ENCODE measurements around the gene GPR146.

Gene GPR146

DNA sequence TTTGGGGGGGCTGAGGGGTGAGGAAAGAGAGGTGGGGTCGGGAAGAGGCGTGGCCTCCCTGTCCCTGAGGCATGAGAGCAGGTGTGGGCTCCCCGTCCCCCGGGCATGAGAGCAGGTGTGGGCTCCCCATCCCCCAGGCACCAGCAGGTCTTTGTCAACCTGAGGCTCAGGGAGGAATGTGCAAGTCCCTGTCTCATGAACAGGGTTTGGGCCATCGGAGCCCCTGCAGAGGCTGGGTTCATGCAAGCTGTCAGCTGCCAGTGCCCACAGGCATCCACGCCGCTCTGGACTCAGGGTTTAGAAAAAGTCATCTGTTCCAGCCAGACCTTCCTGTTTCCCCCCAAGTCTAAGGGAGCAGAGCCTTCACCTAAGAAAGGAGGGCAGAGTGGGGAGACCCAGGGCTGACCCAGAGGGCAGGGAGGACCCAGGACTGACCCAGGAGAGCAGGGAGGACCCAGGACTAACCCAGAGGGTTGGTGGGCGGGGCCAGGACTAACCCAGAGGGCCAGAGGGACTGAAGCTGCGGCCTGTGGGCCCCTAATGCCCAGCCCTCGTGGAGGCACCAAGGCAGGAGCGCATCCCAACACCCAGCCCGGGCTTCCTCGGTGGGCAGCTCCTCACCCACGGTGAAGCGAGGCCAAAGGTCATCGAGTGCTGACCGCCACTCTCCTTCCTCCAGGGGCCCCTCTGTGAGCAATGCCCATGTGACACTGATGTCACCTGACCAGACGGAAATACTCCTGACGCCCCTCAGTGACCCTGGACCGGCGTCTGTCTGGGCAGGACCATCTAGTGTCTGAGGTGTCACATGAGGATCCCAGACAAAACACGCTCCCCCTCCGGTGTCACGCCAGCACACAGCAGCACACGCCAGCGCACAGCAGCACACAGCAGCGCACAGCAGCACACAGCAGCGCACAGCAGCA lies 28.9 kb upstream of the GPR146 start:
- no peaks in the 10 kb centered on the region for H3K4me1 ChIP-seq (ENCODE audit: control insufficient read depth, insufficient read depth, low read length)
- H3K36me3 ChIP-seq (ENCODE audit: control insufficient read depth, insufficient read depth, low read length), result no peaks in the 10 kb centered on the region
- no peak overlapping the region for H3K27ac ChIP-seq (ENCODE audit: low read depth, low read length)
- no peak overlapping the region for H3K4me3 ChIP-seq (ENCODE audit: low read length)
- no peaks in the 10 kb centered on the region for H3K27me3 ChIP-seq (ENCODE audit: control insufficient read depth, insufficient read depth, low read length)
- H3K9ac ChIP-seq (ENCODE audit: low read length), result no peak overlapping the region

DNA sequence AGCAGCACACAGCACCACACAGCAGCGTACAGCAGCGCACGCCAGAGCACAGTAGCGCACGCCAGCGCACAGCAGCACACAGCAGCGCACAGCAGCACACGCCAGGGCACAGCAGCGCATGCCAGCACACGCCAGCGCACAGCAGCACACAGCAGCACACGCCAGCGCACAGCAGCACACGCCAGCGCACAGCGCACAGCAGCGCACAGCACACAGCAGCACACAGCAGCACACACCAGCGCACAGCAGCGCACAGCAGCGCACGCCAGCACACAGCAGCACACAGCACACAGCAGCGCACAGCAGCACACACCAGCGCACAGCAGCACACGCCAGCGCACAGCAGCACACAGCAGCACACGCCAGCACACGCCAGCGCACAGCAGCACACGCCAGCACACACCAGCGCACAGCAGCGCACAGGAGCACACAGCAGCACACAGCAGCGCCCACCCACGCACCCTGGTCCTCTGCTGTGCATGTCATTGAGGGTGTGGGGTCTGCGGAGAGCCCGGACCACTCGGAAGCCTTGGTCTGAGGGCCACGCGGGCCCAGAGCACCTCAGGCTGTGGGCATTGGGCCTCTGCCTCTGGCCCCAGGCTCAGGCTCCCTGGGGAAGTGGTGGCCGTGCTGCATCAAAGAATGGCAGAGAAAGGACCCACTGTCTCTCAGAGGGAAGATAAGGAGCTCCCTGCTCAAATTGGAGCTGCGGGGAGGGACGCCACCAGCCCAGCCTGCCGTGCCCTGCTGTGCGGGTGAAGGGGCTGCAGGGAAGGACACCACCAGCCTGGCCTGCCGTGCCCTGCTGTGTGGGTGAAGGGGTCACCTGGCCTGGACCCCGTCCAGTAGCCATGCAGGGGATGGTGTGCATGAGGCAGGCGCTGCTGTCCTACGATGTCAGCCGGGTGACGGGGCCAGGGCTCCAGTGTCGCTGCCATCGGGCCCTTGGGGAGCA lies 27.5 kb upstream of the GPR146 start:
- Histone ChIP-seq H3K27ac (ENCODE audit: low read depth, low read length) (no peak overlapping the region), H3K4me3 (ENCODE audit: low read length) (no peak overlapping the region), H3K27me3 (ENCODE audit: control insufficient read depth, insufficient read depth, low read length) (no peaks in the 10 kb centered on the region), H3K9ac (ENCODE audit: low read length) (no peak overlapping the region), H3K4me1 (ENCODE audit: control insufficient read depth, insufficient read depth, low read length) (no peaks in the 10 kb centered on the region), H3K36me3 (ENCODE audit: control insufficient read depth, insufficient read depth, low read length) (no peaks in the 10 kb centered on the region)

GRCh38 chr7:1017586-1018333 lies 26.6 kb upstream of the GPR146 start:
- Histone ChIP-seq H3K36me3 (ENCODE audit: control insufficient read depth, insufficient read depth, low read length) (no peaks in the 10 kb centered on the region), H3K27me3 (ENCODE audit: control insufficient read depth, insufficient read depth, low read length) (no peaks in the 10 kb centered on the region), H3K27ac (ENCODE audit: low read depth, low read length) (no peak overlapping the region), H3K9ac (ENCODE audit: low read length) (no peak overlapping the region), H3K4me1 (ENCODE audit: control insufficient read depth, insufficient read depth, low read length) (no peaks in the 10 kb centered on the region), H3K4me3 (ENCODE audit: low read length) (no peak overlapping the region)

DNA sequence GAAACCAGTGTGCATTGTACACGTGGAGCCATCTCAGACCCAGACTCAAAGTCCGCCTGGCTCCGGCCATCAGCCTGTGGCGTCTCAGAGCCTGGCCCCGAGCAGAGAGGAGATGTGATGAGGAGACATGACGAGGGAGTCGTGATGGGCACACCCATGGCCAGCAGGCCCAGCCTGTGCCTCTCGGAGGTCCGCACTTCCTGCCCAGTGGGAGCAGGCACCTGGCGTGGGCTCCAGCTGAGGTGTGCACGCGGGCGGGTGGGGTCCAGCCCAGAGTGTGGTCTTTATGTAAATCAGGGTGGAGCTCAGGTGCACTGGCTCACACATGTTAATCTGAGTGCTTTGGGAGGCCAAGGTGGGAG lies 26.0 kb upstream of the GPR146 start:
- Histone ChIP-seq H3K4me3 (ENCODE audit: low read length) (no peak overlapping the region), H3K27me3 (ENCODE audit: control insufficient read depth, insufficient read depth, low read length) (no peaks in the 10 kb centered on the region), H3K4me1 (ENCODE audit: control insufficient read depth, insufficient read depth, low read length) (no peaks in the 10 kb centered on the region), H3K36me3 (ENCODE audit: control insufficient read depth, insufficient read depth, low read length) (no peaks in the 10 kb centered on the region), H3K9ac (ENCODE audit: low read length) (no peak overlapping the region), H3K27ac (ENCODE audit: low read depth, low read length) (no peak overlapping the region)

- Histone ChIP-seq H3K4me3 (ENCODE audit: low read length) (no peak overlapping the region), H3K27me3 (ENCODE audit: control insufficient read depth, insufficient read depth, low read length) (no peaks in the 10 kb centered on the region), H3K36me3 (ENCODE audit: control insufficient read depth, insufficient read depth, low read length) (no peaks in the 10 kb centered on the region), H3K9ac (ENCODE audit: low read length) (no peak overlapping the region), H3K27ac (ENCODE audit: low read depth, low read length) (no peak overlapping the region), H3K4me1 (ENCODE audit: control insufficient read depth, insufficient read depth, low read length) (no peaks in the 10 kb centered on the region)
These were observed 25.0 kb upstream of the GPR146 start for GRCh38 chr7:1019255-1019785.

- no peak overlapping the region for H3K9ac ChIP-seq (ENCODE audit: low read length)
- H3K27me3 ChIP-seq (ENCODE audit: control insufficient read depth, insufficient read depth, low read length), result no peaks in the 10 kb centered on the region
- H3K4me3 ChIP-seq (ENCODE audit: low read length), result no peak overlapping the region
- no peak overlapping the region for H3K27ac ChIP-seq (ENCODE audit: low read depth, low read length)
- no peaks in the 10 kb centered on the region for H3K36me3 ChIP-seq (ENCODE audit: control insufficient read depth, insufficient read depth, low read length)
- no peaks in the 10 kb centered on the region for H3K4me1 ChIP-seq (ENCODE audit: control insufficient read depth, insufficient read depth, low read length)
These were observed 24.3 kb upstream of the GPR146 start for GRCh38 chr7:1019789-1020610.

DNA sequence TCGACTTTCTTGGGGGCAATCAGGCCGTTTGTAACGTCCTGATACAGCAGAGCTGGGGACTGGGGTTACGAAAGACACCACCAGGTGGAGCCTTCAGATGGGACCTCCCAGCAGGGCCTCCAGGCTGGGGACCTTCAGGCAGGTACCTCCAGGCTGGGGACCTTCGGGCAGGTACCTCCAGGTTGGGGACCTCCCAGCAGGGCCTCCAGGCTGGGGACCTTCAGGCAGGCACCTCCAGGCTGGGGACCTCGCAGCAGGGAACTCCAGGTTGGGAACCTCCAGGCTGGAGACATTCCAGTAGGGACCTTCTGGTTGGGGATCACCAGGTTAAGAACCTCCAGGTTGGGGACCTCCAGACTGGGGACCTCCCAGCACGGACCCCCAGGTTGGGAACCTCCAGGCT lies 23.5 kb upstream of the GPR146 start:
- no peak overlapping the region for H3K9ac ChIP-seq (ENCODE audit: low read length)
- no peaks in the 10 kb centered on the region for H3K4me1 ChIP-seq (ENCODE audit: control insufficient read depth, insufficient read depth, low read length)
- no peaks in the 10 kb centered on the region for H3K36me3 ChIP-seq (ENCODE audit: control insufficient read depth, insufficient read depth, low read length)
- H3K27ac ChIP-seq (ENCODE audit: low read depth, low read length), result no peak overlapping the region
- no peak overlapping the region for H3K4me3 ChIP-seq (ENCODE audit: low read length)
- no peaks in the 10 kb centered on the region for H3K27me3 ChIP-seq (ENCODE audit: control insufficient read depth, insufficient read depth, low read length)

DNA sequence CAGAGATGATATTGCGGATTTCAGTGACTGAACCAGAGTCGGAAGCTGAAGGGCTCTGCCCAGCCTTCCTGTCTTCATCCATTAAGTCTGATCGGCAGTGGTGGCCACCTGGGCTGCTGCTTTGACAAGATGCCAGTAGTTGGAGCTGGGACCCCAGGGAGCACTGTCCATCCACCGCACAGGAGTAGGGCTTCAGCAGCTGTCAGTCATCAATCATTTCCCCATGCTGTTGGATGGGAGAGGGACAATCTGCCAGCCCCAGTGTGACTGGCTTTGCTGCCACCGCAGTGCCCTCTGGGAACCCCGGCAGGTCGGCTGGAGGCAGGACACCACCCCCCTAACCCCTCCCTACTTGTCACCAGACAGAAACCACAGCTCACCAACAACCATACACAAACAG lies 23.0 kb upstream of the GPR146 start:
- Histone ChIP-seq H3K27ac (ENCODE audit: low read depth, low read length) (no peak overlapping the region), H3K9ac (ENCODE audit: low read length) (no peak overlapping the region), H3K36me3 (ENCODE audit: control insufficient read depth, insufficient read depth, low read length) (no peaks in the 10 kb centered on the region), H3K27me3 (ENCODE audit: control insufficient read depth, insufficient read depth, low read length) (no peaks in the 10 kb centered on the region), H3K4me3 (ENCODE audit: low read length) (no peak overlapping the region), H3K4me1 (ENCODE audit: control insufficient read depth, insufficient read depth, low read length) (no peaks in the 10 kb centered on the region)

DNA sequence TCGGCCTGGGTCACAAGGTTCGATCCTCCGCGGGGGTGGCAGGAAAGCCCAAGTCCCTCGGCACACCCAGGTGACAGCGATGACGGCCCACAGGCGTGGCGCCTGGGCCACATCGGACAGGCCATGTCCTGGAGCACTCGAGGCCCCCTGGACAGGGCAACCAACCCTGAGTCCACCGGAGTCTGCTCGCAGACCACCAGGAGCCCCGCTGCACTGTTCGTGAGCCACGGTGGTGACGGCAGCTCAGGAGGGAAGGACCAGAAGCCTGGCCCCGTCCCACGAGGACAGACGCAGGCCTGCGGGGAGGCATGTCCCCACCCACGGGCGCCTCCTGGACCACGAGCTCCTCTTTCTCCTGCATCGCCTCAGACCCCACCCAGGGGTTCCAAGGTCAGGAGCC lies 22.4 kb upstream of the GPR146 start:
- no peak overlapping the region for H3K4me3 ChIP-seq (ENCODE audit: low read length)
- no peak overlapping the region for H3K27ac ChIP-seq (ENCODE audit: low read depth, low read length)
- H3K27me3 ChIP-seq (ENCODE audit: control insufficient read depth, insufficient read depth, low read length), result no peaks in the 10 kb centered on the region
- no peak overlapping the region for H3K9ac ChIP-seq (ENCODE audit: low read length)
- peaks cover 5% of the 10 kb centered on the region for H3K4me1 ChIP-seq (ENCODE audit: control insufficient read depth, insufficient read depth, low read length)
- H3K36me3 ChIP-seq (ENCODE audit: control insufficient read depth, insufficient read depth, low read length), result no peaks in the 10 kb centered on the region

DNA sequence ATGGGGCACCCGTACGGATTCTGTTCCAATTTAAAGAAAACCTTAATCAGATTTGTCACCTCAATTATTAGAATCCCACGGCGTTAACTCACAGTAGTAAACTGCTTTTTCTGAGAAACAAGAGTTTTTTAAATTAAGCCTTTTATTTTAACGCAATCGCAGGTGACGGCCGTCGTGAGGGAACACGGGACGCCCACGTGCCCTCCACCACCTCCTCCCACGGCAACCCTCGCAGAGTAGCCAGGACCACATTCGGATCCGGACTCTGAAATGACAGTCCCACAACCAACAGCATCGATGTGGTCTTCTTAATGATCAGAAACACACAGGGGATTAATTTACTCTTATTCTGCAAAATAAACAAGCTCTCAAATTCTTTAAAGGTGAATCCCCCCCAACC lies 22.0 kb upstream of the GPR146 start:
- no peaks in the 10 kb centered on the region for H3K27me3 ChIP-seq (ENCODE audit: control insufficient read depth, insufficient read depth, low read length)
- peaks cover 7% of the 10 kb centered on the region for H3K4me1 ChIP-seq (ENCODE audit: control insufficient read depth, insufficient read depth, low read length)
- H3K4me3 ChIP-seq (ENCODE audit: low read length), result no peak overlapping the region
- H3K9ac ChIP-seq (ENCODE audit: low read length), result no peak overlapping the region
- H3K36me3 ChIP-seq (ENCODE audit: control insufficient read depth, insufficient read depth, low read length), result no peaks in the 10 kb centered on the region
- H3K27ac ChIP-seq (ENCODE audit: low read depth, low read length), result no peak overlapping the region

DNA sequence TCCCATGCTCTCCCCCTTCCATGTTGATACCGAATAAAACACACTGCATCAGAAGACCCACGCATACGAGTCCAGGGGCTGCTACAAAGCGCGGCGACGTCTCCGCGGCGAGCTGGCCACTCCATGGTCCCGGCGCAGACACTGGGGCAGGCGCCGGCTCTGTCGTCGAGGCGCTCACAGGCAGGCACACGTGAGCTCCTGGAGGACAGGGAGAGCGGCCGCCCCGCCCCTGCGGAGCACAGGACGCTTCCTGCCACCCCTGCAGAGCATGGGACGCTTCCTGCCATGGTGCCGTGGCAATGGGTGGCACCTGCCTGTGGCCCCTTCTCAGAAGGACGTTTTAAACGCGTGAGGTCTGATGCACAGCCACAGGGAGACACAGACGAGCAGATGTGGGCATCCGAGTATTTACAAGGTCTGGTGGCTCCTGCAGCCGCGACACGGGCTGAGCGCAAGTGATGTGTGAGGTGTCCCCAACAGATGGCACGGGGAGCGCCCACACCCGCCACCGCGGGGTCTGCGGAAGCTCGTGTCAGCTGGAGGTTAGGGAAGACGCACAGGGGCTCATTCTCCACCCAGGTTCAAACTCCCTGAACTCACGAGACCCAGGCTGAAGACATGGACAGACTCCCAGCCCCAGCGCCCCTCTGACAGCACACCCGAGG lies 21.4 kb upstream of the GPR146 start:
- Histone ChIP-seq H3K27me3 (ENCODE audit: control insufficient read depth, insufficient read depth, low read length) (no peaks in the 10 kb centered on the region), H3K9ac (ENCODE audit: low read length) (no peak overlapping the region), H3K4me3 (ENCODE audit: low read length) (no peak overlapping the region), H3K27ac (ENCODE audit: low read depth, low read length) (no peak overlapping the region), H3K4me1 (ENCODE audit: control insufficient read depth, insufficient read depth, low read length) (peaks cover 7% of the 10 kb centered on the region), H3K36me3 (ENCODE audit: control insufficient read depth, insufficient read depth, low read length) (no peaks in the 10 kb centered on the region)
